NCI-H2029 treated with DMSO at 0.1 percent for 48 hours (cell line): ENCODE data around the gene RANBP2.
"Not testable (repeated sequence)": the region's sequence is repeated elsewhere in the genome, so short reads cannot be mapped to it uniquely, and the experiment has no call there.

ENCODE experiments used
- DNase-seq: peaks from one replicate; lab custom pipeline; 2025; lab: John Stamatoyannopoulos, UW

The RANBP2 gene

GRCh38 chr2:108719149-108720044, at the start of gene RANBP2:
TSS of gene RANBP2 (plus strand) at chr2:108719482. CDS start at chr2:108719607, 125 bp downstream.
- DNase-seq: peak; percentile 75

- not testable (repeated sequence) for DNase-seq
Measured at GRCh38 chr2:108670282-108670681, 49.0 kb upstream of the RANBP2 start.

- not testable (repeated sequence) for DNase-seq
Measured at GRCh38 chr2:108672200-108672805, 47.0 kb upstream of the RANBP2 start.

GRCh38 chr2:108676522-108676921, 42.8 kb upstream of the RANBP2 start:
- DNase-seq: not testable (repeated sequence)

- DNase-seq: not testable (repeated sequence)
Measured at GRCh38 chr2:108677239-108677744, 42.0 kb upstream of the RANBP2 start.

- DNase-seq: peak; percentile 9
Measured at GRCh38 chr2:108678198-108678651, 41.1 kb upstream of the RANBP2 start.

- not testable (repeated sequence) for DNase-seq
Measured at GRCh38 chr2:108680805-108681204, 38.5 kb upstream of the RANBP2 start.

- DNase-seq: peak; percentile 69
Measured at GRCh38 chr2:108688818-108689756, 30.2 kb upstream of the RANBP2 start.

- not testable (repeated sequence) for DNase-seq
Measured at GRCh38 chr2:108690001-108690400, 29.3 kb upstream of the RANBP2 start.

GRCh38 chr2:108691447-108691846, 27.8 kb upstream of the RANBP2 start:
- no peak for DNase-seq

GRCh38 chr2:108701208-108701607, 18.1 kb upstream of the RANBP2 start:
- no peak for DNase-seq

- DNase-seq: no peak
Measured at GRCh38 chr2:108701806-108702205, 17.5 kb upstream of the RANBP2 start.

GRCh38 chr2:108704871-108705270, 14.4 kb upstream of the RANBP2 start:
- no peak for DNase-seq

- DNase-seq: no peak
Measured at GRCh38 chr2:108707300-108707699, 12.0 kb upstream of the RANBP2 start.

- not testable (repeated sequence) for DNase-seq
Measured at GRCh38 chr2:108716971-108717370, 2.3 kb upstream of the RANBP2 start.

- DNase-seq: not testable (repeated sequence)
Measured at GRCh38 chr2:108726048-108726447, 6.8 kb downstream of the RANBP2 start.

GRCh38 chr2:108734656-108735055, 15.4 kb downstream of the RANBP2 start:
- not testable (repeated sequence) for DNase-seq

- DNase-seq: not testable (repeated sequence)
Measured at GRCh38 chr2:108757973-108758372, 38.7 kb downstream of the RANBP2 start.

GRCh38 chr2:108762618-108763017, 43.3 kb downstream of the RANBP2 start:
- DNase-seq: not testable (repeated sequence)

GRCh38 chr2:108766671-108767070, 47.4 kb downstream of the RANBP2 start:
- DNase-seq: not testable (repeated sequence)

- not testable (repeated sequence) for DNase-seq
Measured at GRCh38 chr2:108767859-108768258, 48.6 kb downstream of the RANBP2 start.

GRCh38 chr2:108776475-108776874, 57.2 kb downstream of the RANBP2 start:
- no peak for DNase-seq
